ENCODE results near the gene TEX53. TPM values are rescaled to one million over a fixed set of nuclear protein-coding genes. Genes with fewer than 3 reads are reported as not detected.

TEX53 gene
- total RNA-seq, 1 donor from 2014 or later = not detected

GRCh38 chr9:114687034-114687433, 29.4 kb upstream of the TEX53 start:
- DNase-seq (ENCODE audit: extremely low spot score, unreplicated experiment) = no peak
- TF ChIP-seq, protein P1, sequence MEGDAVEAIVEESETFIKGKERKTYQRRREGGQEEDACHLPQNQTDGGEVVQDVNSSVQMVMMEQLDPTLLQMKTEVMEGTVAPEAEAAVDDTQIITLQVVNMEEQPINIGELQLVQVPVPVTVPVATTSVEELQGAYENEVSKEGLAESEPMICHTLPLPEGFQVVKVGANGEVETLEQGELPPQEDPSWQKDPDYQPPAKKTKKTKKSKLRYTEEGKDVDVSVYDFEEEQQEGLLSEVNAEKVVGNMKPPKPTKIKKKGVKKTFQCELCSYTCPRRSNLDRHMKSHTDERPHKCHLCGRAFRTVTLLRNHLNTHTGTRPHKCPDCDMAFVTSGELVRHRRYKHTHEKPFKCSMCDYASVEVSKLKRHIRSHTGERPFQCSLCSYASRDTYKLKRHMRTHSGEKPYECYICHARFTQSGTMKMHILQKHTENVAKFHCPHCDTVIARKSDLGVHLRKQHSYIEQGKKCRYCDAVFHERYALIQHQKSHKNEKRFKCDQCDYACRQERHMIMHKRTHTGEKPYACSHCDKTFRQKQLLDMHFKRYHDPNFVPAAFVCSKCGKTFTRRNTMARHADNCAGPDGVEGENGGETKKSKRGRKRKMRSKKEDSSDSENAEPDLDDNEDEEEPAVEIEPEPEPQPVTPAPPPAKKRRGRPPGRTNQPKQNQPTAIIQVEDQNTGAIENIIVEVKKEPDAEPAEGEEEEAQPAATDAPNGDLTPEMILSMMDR (conservative IDR thresholded peaks at IDR 0.05) = no peak
- H3K4me1 Mint-ChIP-seq (ENCODE audit: unreplicated experiment) = no peaks in the 10 kb centered on the region
- peaks cover 3% of the 10 kb centered on the region for H3K27me3 Mint-ChIP-seq
- H3K4me3 Mint-ChIP-seq = no peak overlapping the region
- no peaks in the 10 kb centered on the region for H3K36me3 Mint-ChIP-seq
- no peaks in the 10 kb centered on the region for H3K9me3 Mint-ChIP-seq
- H3K27ac Mint-ChIP-seq = no peak overlapping the region

GRCh38 chr9:114685951-114686350, 28.3 kb upstream of the TEX53 start:
- DNase-seq (ENCODE audit: extremely low spot score, unreplicated experiment) = no peak
- TF ChIP-seq, protein P1 (conservative IDR thresholded peaks at IDR 0.05) = no peak
- H3K36me3 Mint-ChIP-seq = no peaks in the 10 kb centered on the region
- peaks cover 5% of the 10 kb centered on the region for H3K4me1 Mint-ChIP-seq (ENCODE audit: unreplicated experiment)
- H3K9me3 Mint-ChIP-seq = no peaks in the 10 kb centered on the region
- no peak overlapping the region for H3K27ac Mint-ChIP-seq
- H3K27me3 Mint-ChIP-seq = peaks cover 6% of the 10 kb centered on the region
- no peak overlapping the region for H3K4me3 Mint-ChIP-seq

- Mint-ChIP-seq H3K36me3 (no peaks in the 10 kb centered on the region), H3K27me3 (peaks cover 15% of the 10 kb centered on the region), H3K27ac (no peak overlapping the region), H3K4me1 (ENCODE audit: unreplicated experiment) (peaks cover 5% of the 10 kb centered on the region), H3K9me3 (no peaks in the 10 kb centered on the region), H3K4me3 (no peak overlapping the region)
- no peak for DNase-seq (ENCODE audit: extremely low spot score, unreplicated experiment)
- TF ChIP-seq, protein P1 (conservative IDR thresholded peaks at IDR 0.05) = no peak
Measured at GRCh38 chr9:114684036-114684435, 26.4 kb upstream of the TEX53 start.

DNA sequence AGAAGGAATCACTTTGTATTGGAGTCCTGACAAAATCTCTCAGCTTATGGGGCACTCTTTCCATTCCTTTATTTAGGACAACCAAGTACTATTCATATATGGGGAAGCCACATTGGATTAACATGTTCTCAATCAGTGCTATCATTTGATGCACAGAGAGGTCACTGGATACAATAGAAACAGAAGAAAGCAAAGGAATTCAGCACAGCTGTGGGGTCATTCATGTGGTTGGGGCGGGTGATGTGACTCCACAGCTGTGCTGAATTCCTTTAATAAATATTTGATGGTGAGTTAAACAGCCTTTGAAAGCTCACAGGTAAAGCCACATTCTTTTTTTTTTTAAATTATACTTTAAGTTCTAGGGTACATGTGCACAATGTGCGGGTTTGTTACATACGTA, 25.2 kb upstream of the TEX53 start:
- H3K27me3 Mint-ChIP-seq = peaks cover 22% of the 10 kb centered on the region
- H3K36me3 Mint-ChIP-seq = no peaks in the 10 kb centered on the region
- no peak overlapping the region for H3K27ac Mint-ChIP-seq
- peaks cover 10% of the 10 kb centered on the region for H3K4me1 Mint-ChIP-seq (ENCODE audit: unreplicated experiment)
- H3K9me3 Mint-ChIP-seq = no peaks in the 10 kb centered on the region
- no peak overlapping the region for H3K4me3 Mint-ChIP-seq
- no peak for DNase-seq (ENCODE audit: extremely low spot score, unreplicated experiment)
- TF ChIP-seq, protein P1 (conservative IDR thresholded peaks at IDR 0.05) = no peak

DNA sequence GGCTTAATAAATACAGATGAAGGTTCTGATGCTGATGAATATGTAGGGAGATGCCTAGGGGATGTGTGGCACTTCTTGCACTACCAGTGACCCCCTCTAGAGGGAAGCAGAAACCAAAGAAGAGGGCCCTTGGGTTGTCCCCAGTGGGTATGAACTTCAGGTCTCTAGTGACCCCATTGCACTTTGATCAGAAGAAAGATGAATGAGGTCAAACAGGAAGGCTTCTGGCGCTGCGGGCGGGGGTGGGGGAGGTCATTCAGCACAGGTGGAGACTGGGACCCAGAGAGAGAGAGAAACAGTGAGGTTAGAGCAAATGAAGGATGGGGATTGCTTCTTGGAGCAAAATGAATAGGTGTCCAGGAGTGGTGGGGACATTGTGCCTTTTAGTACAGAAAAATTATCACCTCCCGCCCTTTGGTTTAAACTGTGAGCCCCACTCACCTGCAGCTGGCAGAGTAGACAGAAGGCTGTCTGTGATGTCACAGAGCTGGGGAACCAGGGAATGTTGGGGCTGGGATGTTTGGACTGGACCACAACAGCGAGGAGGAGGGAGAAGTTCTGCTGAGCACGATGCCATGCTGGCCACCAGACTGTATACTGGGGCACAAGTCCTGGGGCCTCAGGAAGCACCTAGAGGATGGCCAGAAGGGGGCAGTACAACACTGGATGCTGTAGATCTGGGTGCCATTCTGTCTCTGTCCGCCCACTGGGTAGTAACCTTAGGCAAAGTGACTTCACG, 24.2 kb upstream of the TEX53 start, which contains the start of gene TEX48:
Gene TEX48 (minus strand): TSS at position 599 of the 739 bp plus-strand sequence. CDS start 10,469 bp downstream, outside the sequence.
- no peak within 1 kb of the TSS for H3K27ac Mint-ChIP-seq
- no peak for DNase-seq (ENCODE audit: extremely low spot score, unreplicated experiment)
- TF ChIP-seq, protein P1 (conservative IDR thresholded peaks at IDR 0.05) = peak; percentile 71
- no peaks in the 10 kb centered on the region for H3K9me3 Mint-ChIP-seq
- no peaks in the 10 kb centered on the region for H3K36me3 Mint-ChIP-seq
- no peak within 1 kb of the TSS for H3K4me3 Mint-ChIP-seq
- H3K4me1 Mint-ChIP-seq (ENCODE audit: unreplicated experiment) = peaks cover 21% of the 10 kb centered on the region
- H3K27me3 Mint-ChIP-seq = peaks cover 25% of the 10 kb centered on the region
